Measurements from ENCODE around the gene AQP6.
"Not testable (repeated sequence)": the region's sequence is repeated elsewhere in the genome, so short reads cannot be mapped to it uniquely, and the experiment has no call there.

The AQP6 gene

GRCh38 chr12:49986476-49986875 is 13.7 kb downstream of the AQP6 start:
- not testable (repeated sequence) for H3K36me3 ChIP-seq (ENCODE audit: control insufficient read depth in 1 of 2, insufficient read depth in 2 of 2, low read depth in 1 of 2, low read length in 2 of 2); H2BK120ac ChIP-seq (ENCODE audit: low read depth, low read length); H3K79me1 ChIP-seq (replicated peaks; ENCODE audit: low read length, poor library complexity, severe bottlenecking); H4K8ac ChIP-seq (ENCODE audit: low read length); H3K23ac ChIP-seq (ENCODE audit: low read length in 2 of 2); H3K4me3 ChIP-seq (ENCODE audit: insufficient read depth in 1 of 2, low read depth in 1 of 2, low read length in 2 of 2); H2AK5ac ChIP-seq (ENCODE audit: low read length, severe bottlenecking); H3K27me3 ChIP-seq (ENCODE audit: control insufficient read depth in 1 of 2, insufficient read depth in 1 of 2, low read length in 2 of 2); H3K4me2 ChIP-seq (ENCODE audit: low read length, poor library complexity, severe bottlenecking); H3K4ac ChIP-seq (ENCODE audit: low read depth in 1 of 2, low read length in 2 of 2); H3K9me3 ChIP-seq (ENCODE audit: control insufficient read depth, low read length); DNase-seq; H2BK5ac ChIP-seq (ENCODE audit: low read depth, low read length, poor library complexity, severe bottlenecking); H2BK15ac ChIP-seq (ENCODE audit: low read depth, poor library complexity, severe bottlenecking); H2AFZ ChIP-seq (ENCODE audit: low read depth, low read length); H4K91ac ChIP-seq (ENCODE audit: low read length); H3K9ac ChIP-seq (ENCODE audit: low read length); H3K14ac ChIP-seq (ENCODE audit: low read length in 2 of 2); H2BK12ac ChIP-seq (ENCODE audit: low read length in 2 of 2); H3K18ac ChIP-seq (ENCODE audit: low read depth in 1 of 2, low read length in 2 of 2)
- 64% methylated on average over 3 of the region's 3 CpGs for WGBS
- H3K27ac ChIP-seq (ENCODE audit: low read length, poor library complexity, severe bottlenecking) = peak overlapping the region; percentile 6
- H3K4me1 ChIP-seq (ENCODE audit: control insufficient read depth, insufficient read depth, low read depth, low read length) = peaks cover 20% of the 10 kb centered on the region

GRCh38 chr12:49987625-49988303 is 15.0 kb downstream of the AQP6 start:
- H3K14ac ChIP-seq (ENCODE audit: low read length in 2 of 2) = no peak overlapping the region
- no peak overlapping the region for H3K9ac ChIP-seq (ENCODE audit: low read length)
- H2BK120ac ChIP-seq (ENCODE audit: low read depth, low read length) = no peak overlapping the region
- no peak overlapping the region for H2BK12ac ChIP-seq (ENCODE audit: low read length in 2 of 2)
- H3K79me1 ChIP-seq (replicated peaks; ENCODE audit: low read length, poor library complexity, severe bottlenecking) = peaks cover 5% of the 10 kb centered on the region
- H3K23ac ChIP-seq (ENCODE audit: low read length in 2 of 2) = no peak overlapping the region
- H3K27ac ChIP-seq (ENCODE audit: low read length, poor library complexity, severe bottlenecking) = peak overlapping the region; percentile 53
- no peak overlapping the region for H3K18ac ChIP-seq (ENCODE audit: low read depth in 1 of 2, low read length in 2 of 2)
- no peak overlapping the region for H2BK15ac ChIP-seq (ENCODE audit: low read depth, poor library complexity, severe bottlenecking)
- 89% methylated on average over 4 of the region's 4 CpGs for WGBS
- H3K4me1 ChIP-seq (ENCODE audit: control insufficient read depth, insufficient read depth, low read depth, low read length) = peaks cover 15% of the 10 kb centered on the region
- H3K36me3 ChIP-seq (ENCODE audit: control insufficient read depth in 1 of 2, insufficient read depth in 2 of 2, low read depth in 1 of 2, low read length in 2 of 2) = peaks cover 3 to 21% of the 10 kb centered on the region in 2 experiments
- no peak overlapping the region for H3K4me2 ChIP-seq (ENCODE audit: low read length, poor library complexity, severe bottlenecking)
- H2BK5ac ChIP-seq (ENCODE audit: low read depth, low read length, poor library complexity, severe bottlenecking) = no peak overlapping the region
- H3K9me3 ChIP-seq (ENCODE audit: control insufficient read depth, low read length) = no peaks in the 10 kb centered on the region
- no peak overlapping the region for H3K4me3 ChIP-seq (ENCODE audit: insufficient read depth in 1 of 2, low read depth in 1 of 2, low read length in 2 of 2)
- H2AK5ac ChIP-seq (ENCODE audit: low read length, severe bottlenecking) = no peak overlapping the region
- no peak overlapping the region for H3K4ac ChIP-seq (ENCODE audit: low read depth in 1 of 2, low read length in 2 of 2)
- H3K27me3 ChIP-seq (ENCODE audit: control insufficient read depth in 1 of 2, insufficient read depth in 1 of 2, low read length in 2 of 2) = no peaks in the 10 kb centered on the region
- no peak overlapping the region for H4K8ac ChIP-seq (ENCODE audit: low read length)
- no peak overlapping the region for H4K91ac ChIP-seq (ENCODE audit: low read length)
- no peak overlapping the region for H2AFZ ChIP-seq (ENCODE audit: low read depth, low read length)
- DNase-seq = no peak

GRCh38 chr12:49989400-49989799 is 16.7 kb downstream of the AQP6 start:
- H3K27me3 ChIP-seq (ENCODE audit: control insufficient read depth in 1 of 2, insufficient read depth in 1 of 2, low read length in 2 of 2); H3K14ac ChIP-seq (ENCODE audit: low read length in 2 of 2); H3K9me3 ChIP-seq (ENCODE audit: control insufficient read depth, low read length); H2AFZ ChIP-seq (ENCODE audit: low read depth, low read length); H3K4me1 ChIP-seq (ENCODE audit: control insufficient read depth, insufficient read depth, low read depth, low read length); H3K9ac ChIP-seq (ENCODE audit: low read length); H3K18ac ChIP-seq (ENCODE audit: low read depth in 1 of 2, low read length in 2 of 2); H3K4me3 ChIP-seq (ENCODE audit: insufficient read depth in 1 of 2, low read depth in 1 of 2, low read length in 2 of 2); H3K4ac ChIP-seq (ENCODE audit: low read depth in 1 of 2, low read length in 2 of 2); H2BK5ac ChIP-seq (ENCODE audit: low read depth, low read length, poor library complexity, severe bottlenecking); H2BK120ac ChIP-seq (ENCODE audit: low read depth, low read length); H4K8ac ChIP-seq (ENCODE audit: low read length); H3K27ac ChIP-seq (ENCODE audit: low read length, poor library complexity, severe bottlenecking); H3K79me1 ChIP-seq (replicated peaks; ENCODE audit: low read length, poor library complexity, severe bottlenecking); H2BK12ac ChIP-seq (ENCODE audit: low read length in 2 of 2); H3K23ac ChIP-seq (ENCODE audit: low read length in 2 of 2); H2AK5ac ChIP-seq (ENCODE audit: low read length, severe bottlenecking); DNase-seq; H2BK15ac ChIP-seq (ENCODE audit: low read depth, poor library complexity, severe bottlenecking); H4K91ac ChIP-seq (ENCODE audit: low read length); H3K4me2 ChIP-seq (ENCODE audit: low read length, poor library complexity, severe bottlenecking): not testable (repeated sequence)
- WGBS = 100% methylated on average over 1 of the region's 2 CpGs
- peaks cover 9 to 34% of the 10 kb centered on the region in 2 experiments for H3K36me3 ChIP-seq (ENCODE audit: control insufficient read depth in 1 of 2, insufficient read depth in 2 of 2, low read depth in 1 of 2, low read length in 2 of 2)

GRCh38 chr12:49990273-49990672 is 17.5 kb downstream of the AQP6 start:
- H3K4me2 ChIP-seq (ENCODE audit: low read length, poor library complexity, severe bottlenecking) = no peak overlapping the region
- H2BK12ac ChIP-seq (ENCODE audit: low read length in 2 of 2) = no peak overlapping the region
- H3K18ac ChIP-seq (ENCODE audit: low read depth in 1 of 2, low read length in 2 of 2) = no peak overlapping the region
- no peak overlapping the region for H2BK15ac ChIP-seq (ENCODE audit: low read depth, poor library complexity, severe bottlenecking)
- no peak overlapping the region for H3K4ac ChIP-seq (ENCODE audit: low read depth in 1 of 2, low read length in 2 of 2)
- H2BK5ac ChIP-seq (ENCODE audit: low read depth, low read length, poor library complexity, severe bottlenecking) = no peak overlapping the region
- no peak for DNase-seq
- no peak overlapping the region for H3K9ac ChIP-seq (ENCODE audit: low read length)
- H3K14ac ChIP-seq (ENCODE audit: low read length in 2 of 2) = no peak overlapping the region
- H3K36me3 ChIP-seq (ENCODE audit: control insufficient read depth in 1 of 2, insufficient read depth in 2 of 2, low read depth in 1 of 2, low read length in 2 of 2) = peaks cover 9 to 41% of the 10 kb centered on the region in 2 experiments
- H3K79me1 ChIP-seq (replicated peaks; ENCODE audit: low read length, poor library complexity, severe bottlenecking) = peaks cover 5% of the 10 kb centered on the region
- 100% methylated on average over 1 of the region's 4 CpGs for WGBS
- H3K27ac ChIP-seq (ENCODE audit: low read length, poor library complexity, severe bottlenecking) = no peak overlapping the region
- H2BK120ac ChIP-seq (ENCODE audit: low read depth, low read length) = no peak overlapping the region
- no peak overlapping the region for H2AK5ac ChIP-seq (ENCODE audit: low read length, severe bottlenecking)
- H2AFZ ChIP-seq (ENCODE audit: low read depth, low read length) = no peak overlapping the region
- H3K9me3 ChIP-seq (ENCODE audit: control insufficient read depth, low read length) = no peaks in the 10 kb centered on the region
- no peak overlapping the region for H3K23ac ChIP-seq (ENCODE audit: low read length in 2 of 2)
- peaks cover 4% of the 10 kb centered on the region for H3K4me1 ChIP-seq (ENCODE audit: control insufficient read depth, insufficient read depth, low read depth, low read length)
- H3K4me3 ChIP-seq (ENCODE audit: insufficient read depth in 1 of 2, low read depth in 1 of 2, low read length in 2 of 2) = no peak overlapping the region
- H4K8ac ChIP-seq (ENCODE audit: low read length) = no peak overlapping the region
- H3K27me3 ChIP-seq (ENCODE audit: control insufficient read depth in 1 of 2, insufficient read depth in 1 of 2, low read length in 2 of 2) = no peaks in the 10 kb centered on the region
- H4K91ac ChIP-seq (ENCODE audit: low read length) = no peak overlapping the region

Data from mesenchymal stem cell (in vitro differentiated cells and primary cell).